Central memory CD8-positive, alpha-beta T cell (primary cell): ENCODE measurements around the gene RBP3.

ENCODE experiments used
- ATAC-seq: fragments of 150-1000 bp; cut with Tn5 transposase; replicated peaks from 2 replicates; pipeline ENCODE4 v1.10.0; 2022; ENCODE audit warnings: mild to moderate bottlenecking, moderate FRiP score, moderate number of reproducible peaks; ENCODE audit not compliant: poor library complexity, severe bottlenecking; ENCODE audit errors: extremely low read depth
- DNase-seq, 2 donors: peaks; one replicate each; pipeline ENCODE4 v3.0.0; 2021; ENCODE audit warnings: low spot score in 2 of 2
- H3K27ac Mint-ChIP-seq: one replicate; pipeline ENCODE4 v1.8.0; 2022; ENCODE audit warnings: low read depth, mild to moderate bottlenecking, moderate library complexity, mixed read lengths
- H3K27me3 Mint-ChIP-seq: one replicate; pipeline ENCODE4 v1.8.0; 2022; ENCODE audit warnings: mixed read lengths
- H3K36me3 Mint-ChIP-seq: one replicate; pipeline ENCODE4 v1.8.0; 2022; ENCODE audit warnings: mild to moderate bottlenecking, moderate library complexity, mixed read lengths; ENCODE audit not compliant: insufficient read depth
- H3K4me1 Mint-ChIP-seq: one replicate; pipeline ENCODE4 v1.8.0; 2022; ENCODE audit warnings: mixed read lengths
- H3K4me3 Mint-ChIP-seq: one replicate; pipeline ENCODE4 v1.8.0; 2022; ENCODE audit warnings: mild to moderate bottlenecking, moderate library complexity, mixed read lengths
- H3K9me3 Mint-ChIP-seq: one replicate; pipeline ENCODE4 v1.8.0; 2022; ENCODE audit warnings: mixed read lengths

Gene RBP3

DNA sequence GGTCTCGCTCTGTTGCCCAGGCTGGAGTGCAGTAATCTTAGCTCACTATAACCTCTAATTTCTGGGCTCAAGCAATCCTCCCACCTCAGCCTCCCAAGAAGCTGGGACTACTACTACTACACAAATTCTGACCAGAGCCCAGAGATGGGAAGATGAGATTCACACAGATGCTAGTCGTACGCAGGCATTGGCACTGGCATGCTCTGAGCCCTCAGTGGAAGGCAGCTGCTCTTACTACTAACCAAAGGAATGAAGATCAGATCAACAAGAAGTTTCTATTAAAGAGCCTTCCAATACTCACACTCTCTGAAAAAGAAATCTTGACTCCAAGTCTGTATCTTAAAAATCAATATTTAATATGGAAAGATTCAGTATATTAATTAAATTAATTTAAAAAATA lies 15.2 kb upstream of the RBP3 start:
- DNase-seq (no peak), ATAC-seq (no peak)
- Mint-ChIP-seq H3K36me3 (no peaks in the 10 kb centered on the region), H3K27ac (no peak overlapping the region), H3K4me1 (no peaks in the 10 kb centered on the region), H3K27me3 (peaks cover 30% of the 10 kb centered on the region), H3K9me3 (no peaks in the 10 kb centered on the region), H3K4me3 (no peak overlapping the region)

DNA sequence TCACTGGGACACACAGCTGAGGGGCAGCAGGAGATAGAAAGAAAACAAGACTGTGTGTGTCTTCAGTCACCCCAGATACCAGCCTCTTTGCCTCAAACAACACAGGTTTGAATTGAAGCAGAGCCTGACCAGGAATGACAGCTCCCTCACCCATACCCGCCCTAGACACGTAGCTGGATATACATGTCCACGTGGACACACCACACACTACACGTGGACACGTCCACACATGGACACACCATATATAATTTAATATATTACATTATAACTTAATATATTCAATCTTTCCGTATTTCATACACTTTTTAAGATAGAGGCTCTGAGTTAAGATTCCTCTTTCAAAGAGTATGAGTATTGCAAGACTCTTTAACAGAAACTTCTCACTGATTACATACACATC lies 14.6 kb upstream of the RBP3 start:
- H3K27ac Mint-ChIP-seq, result no peak overlapping the region
- no peak for ATAC-seq
- no peak for DNase-seq
- H3K27me3 Mint-ChIP-seq, result peaks cover 30% of the 10 kb centered on the region
- H3K4me1 Mint-ChIP-seq, result no peaks in the 10 kb centered on the region
- no peaks in the 10 kb centered on the region for H3K9me3 Mint-ChIP-seq
- H3K36me3 Mint-ChIP-seq, result no peaks in the 10 kb centered on the region
- H3K4me3 Mint-ChIP-seq, result no peak overlapping the region

DNA sequence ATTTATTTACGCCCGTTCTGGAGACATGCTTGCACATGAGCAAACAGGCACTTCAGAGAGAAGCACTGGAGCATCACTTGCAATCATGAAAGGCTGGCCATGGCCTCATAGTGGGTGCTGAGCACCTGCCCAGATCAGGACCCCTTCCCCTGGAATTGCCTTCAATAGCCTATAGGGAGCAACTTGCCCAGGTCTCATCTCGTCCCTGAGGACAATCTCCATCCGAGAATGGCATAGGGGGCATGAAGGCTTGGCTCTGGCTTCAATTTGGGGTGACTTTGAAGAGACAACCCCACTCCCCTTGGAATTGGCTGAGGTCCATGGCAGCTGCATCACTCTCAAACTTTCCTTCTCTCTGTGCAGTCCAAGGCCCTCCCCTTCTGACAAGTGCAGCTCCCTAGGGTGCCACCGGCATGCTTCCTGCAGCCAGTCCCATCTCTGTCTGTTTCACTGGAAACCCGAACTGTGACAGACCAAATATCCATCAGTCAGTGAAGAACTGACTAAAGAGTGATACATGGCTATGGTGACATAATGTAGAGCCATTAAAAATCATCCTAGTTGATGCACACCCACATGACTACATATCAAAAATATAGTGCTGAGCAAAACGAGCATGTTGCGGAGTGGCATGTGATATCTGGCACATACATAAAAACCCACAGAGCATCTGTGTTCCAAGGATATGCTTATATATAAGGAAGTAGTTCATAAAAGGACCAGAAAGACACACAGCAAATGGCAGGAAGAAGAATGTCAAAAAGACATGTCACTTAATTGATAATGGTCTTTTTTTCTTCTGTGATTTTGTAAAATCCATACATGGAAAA lies 13.5 kb upstream of the RBP3 start:
- Mint-ChIP-seq H3K27ac (no peak overlapping the region), H3K9me3 (no peaks in the 10 kb centered on the region), H3K36me3 (no peaks in the 10 kb centered on the region), H3K4me1 (no peaks in the 10 kb centered on the region), H3K4me3 (no peak overlapping the region), H3K27me3 (peaks cover 37% of the 10 kb centered on the region)
- ATAC-seq (no peak), DNase-seq (no peak)

DNA sequence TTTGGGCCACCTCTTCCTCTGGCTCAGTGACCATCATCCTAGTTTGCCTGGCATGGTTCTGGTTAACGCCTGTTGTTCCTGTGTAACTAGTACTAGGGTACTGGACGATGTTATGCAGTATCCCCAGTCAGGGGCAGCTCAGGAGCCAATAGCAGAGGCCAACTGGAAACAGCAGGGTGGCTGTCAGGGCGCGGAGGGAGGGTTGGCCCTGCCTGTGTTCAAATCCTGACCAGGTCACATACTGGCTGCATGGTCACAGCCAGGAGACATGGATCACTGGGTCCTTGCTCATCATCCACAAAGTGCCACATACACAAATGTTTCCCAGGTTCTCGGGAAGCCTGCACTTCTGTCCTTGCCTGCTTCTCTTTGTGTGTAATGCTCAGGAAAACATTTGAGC lies 12.3 kb upstream of the RBP3 start:
- Mint-ChIP-seq H3K27ac (no peak overlapping the region), H3K4me1 (peaks cover 6% of the 10 kb centered on the region), H3K9me3 (no peaks in the 10 kb centered on the region), H3K4me3 (no peak overlapping the region), H3K36me3 (no peaks in the 10 kb centered on the region), H3K27me3 (peaks cover 49% of the 10 kb centered on the region)
- no peak for ATAC-seq
- no peak for DNase-seq

DNA sequence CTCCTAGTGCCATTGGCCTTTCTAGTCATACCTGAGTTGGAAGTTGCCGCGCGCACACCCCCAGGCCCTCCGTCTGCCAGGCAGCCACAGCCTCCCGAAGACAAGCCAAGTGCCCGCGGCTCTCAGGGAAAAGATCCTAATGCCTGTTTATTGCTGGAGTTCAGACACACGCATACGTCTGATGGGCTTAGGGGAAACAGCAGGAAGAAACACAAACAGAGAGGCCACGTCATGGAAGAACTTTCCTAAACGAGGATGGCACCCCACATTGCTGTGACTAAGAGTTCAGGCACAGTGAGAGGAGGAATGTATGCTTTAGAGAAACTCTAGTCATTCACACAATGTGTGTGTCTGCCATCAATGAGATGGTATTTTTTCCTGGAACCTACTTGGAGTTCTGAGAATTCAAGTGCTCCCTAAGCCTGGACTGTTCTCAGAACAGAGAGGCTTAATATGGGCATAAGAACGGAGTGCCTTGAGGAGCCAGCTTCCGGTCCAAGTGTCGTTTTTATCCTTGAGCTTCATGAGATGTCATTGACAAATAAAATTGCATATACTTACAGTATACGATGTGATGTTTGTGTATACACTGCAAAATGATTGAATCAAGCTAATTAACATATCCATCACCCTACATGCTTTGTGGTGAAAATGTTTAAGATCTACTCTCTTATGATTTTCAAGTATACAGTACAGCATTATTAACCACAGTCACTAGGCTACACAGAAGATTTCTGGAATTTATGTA lies 11.6 kb upstream of the RBP3 start:
- H3K9me3 Mint-ChIP-seq, result no peaks in the 10 kb centered on the region
- H3K4me1 Mint-ChIP-seq, result peaks cover 6% of the 10 kb centered on the region
- no peak for DNase-seq
- no peaks in the 10 kb centered on the region for H3K36me3 Mint-ChIP-seq
- H3K4me3 Mint-ChIP-seq, result no peak overlapping the region
- peaks cover 56% of the 10 kb centered on the region for H3K27me3 Mint-ChIP-seq
- H3K27ac Mint-ChIP-seq, result no peak overlapping the region
- ATAC-seq, result no peak

DNA sequence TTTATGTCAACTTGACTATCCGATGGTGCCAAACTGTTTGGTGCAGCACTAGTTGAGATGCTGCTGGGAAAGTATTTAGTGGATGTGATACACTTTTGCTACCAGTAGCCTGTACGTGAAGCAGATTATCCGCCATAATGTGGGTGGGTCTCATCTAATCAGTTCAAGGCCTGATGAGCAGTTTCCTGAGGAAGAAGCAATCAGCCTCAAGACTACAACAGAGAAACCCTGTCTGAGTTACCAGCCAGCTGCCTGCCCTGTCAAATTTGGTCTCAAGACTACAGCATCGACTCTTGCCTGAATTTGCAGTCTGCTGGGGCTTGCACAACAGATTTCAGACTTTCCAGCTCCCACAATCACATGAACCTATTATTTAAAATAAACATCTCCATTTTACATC lies 10.9 kb upstream of the RBP3 start:
- no peak for ATAC-seq
- Mint-ChIP-seq H3K27me3 (peaks cover 59% of the 10 kb centered on the region), H3K4me1 (peaks cover 6% of the 10 kb centered on the region), H3K4me3 (no peak overlapping the region), H3K36me3 (no peaks in the 10 kb centered on the region), H3K27ac (no peak overlapping the region), H3K9me3 (no peaks in the 10 kb centered on the region)
- no peak for DNase-seq

DNA sequence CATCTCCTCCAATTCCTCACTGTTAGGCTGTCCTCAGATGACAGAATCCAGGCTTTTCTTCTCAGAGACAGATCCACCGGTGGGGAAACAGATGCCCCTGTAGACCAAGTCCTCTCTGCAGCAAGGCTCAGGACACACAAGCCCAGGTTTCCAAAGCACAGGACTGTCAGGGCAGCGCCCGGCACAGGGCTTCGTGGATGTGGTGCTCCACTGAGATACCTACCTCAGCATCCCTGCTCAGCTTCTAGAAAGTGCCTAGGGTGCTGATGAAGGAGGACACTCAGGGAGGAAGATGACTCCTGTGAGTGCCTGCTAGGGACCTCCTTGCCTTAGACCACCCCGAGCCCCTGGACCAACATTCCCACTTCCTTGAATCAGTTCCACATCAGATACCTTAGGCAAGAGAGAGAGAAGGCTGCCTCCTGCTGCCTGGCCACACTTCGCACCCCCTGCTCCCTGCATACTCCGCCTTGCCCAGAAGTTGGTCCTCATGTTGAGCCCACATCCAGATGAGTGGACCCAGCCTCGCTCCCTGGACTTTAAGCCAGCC lies 8.9 kb upstream of the RBP3 start:
- Mint-ChIP-seq H3K4me1 (peaks cover 6% of the 10 kb centered on the region), H3K27me3 (peaks cover 47% of the 10 kb centered on the region), H3K36me3 (no peaks in the 10 kb centered on the region), H3K4me3 (no peak overlapping the region), H3K27ac (no peak overlapping the region), H3K9me3 (no peaks in the 10 kb centered on the region)
- no peak for DNase-seq
- ATAC-seq, result no peak

DNA sequence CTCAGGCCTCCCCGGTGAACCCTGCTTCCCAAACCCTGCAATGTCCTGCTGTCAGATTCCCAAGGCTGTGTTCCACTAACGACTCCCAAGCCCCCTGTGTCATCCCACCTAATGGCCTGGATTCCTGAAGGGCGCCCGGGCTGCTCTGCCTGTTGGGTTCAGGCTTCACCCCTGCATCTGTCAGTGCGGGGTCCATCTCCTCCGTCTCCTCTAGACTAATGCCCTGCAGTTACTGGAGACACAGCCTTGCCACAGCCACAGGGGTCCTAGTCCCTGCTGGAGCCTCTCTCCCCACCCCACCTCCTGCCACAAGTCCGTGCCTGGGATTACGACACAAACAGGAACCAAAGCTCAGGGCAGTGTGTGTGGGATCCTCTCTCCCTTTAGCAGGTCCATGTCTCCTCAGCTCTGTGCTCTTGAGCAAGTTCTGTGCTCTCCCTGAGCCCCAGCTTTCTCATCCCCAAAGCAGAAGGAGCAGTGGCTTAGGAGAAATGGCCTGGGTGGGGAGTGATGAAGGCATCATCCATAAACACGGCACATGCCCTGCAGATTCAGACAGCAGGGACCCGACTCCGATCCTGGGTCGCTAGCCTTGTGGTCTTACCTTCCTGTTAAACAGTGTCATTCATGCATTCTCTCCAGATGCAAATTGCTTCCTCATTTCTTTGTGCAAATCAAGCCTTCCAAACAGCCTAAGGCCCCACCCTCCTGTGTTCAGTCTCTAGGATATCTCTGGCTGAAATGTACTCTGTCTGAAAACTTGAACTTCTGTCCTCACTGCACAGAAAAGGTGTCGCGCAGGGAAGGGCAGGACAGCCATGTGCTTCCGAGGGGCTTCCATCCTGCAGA lies 8.2 kb upstream of the RBP3 start:
- no peak for ATAC-seq
- H3K27me3 Mint-ChIP-seq, result peaks cover 40% of the 10 kb centered on the region
- H3K4me3 Mint-ChIP-seq, result no peak overlapping the region
- DNase-seq, result no peak
- no peaks in the 10 kb centered on the region for H3K9me3 Mint-ChIP-seq
- no peak overlapping the region for H3K27ac Mint-ChIP-seq
- peaks cover 6% of the 10 kb centered on the region for H3K4me1 Mint-ChIP-seq
- H3K36me3 Mint-ChIP-seq, result no peaks in the 10 kb centered on the region

DNA sequence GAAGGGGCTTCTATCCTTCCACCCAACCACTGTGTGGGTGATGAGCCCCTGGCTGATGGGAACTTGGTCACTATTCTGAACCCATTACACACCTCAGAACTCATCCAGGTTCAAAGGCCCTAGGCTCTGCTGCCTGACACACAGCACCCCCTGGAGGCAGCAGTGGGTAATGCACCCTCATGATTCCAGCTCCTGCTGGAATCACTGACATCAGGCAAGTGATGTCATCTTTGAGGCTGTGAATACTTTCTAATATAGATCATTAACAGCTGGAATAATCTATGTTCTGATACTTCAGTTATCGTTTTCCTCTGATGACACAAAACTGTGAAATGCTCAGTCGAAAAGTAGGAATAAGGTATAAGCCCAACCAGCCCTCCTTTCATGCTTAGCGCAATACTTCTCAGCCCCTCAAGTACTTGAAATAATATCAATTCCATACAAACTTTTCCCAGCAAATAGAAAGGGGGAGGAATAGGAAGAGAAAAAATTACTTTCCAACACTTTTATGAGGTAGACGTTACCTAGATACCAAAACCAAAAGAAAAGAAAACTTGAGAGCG lies 7.5 kb upstream of the RBP3 start:
- DNase-seq (peak; percentile 38 to 42), ATAC-seq (peak; percentile 32)
- H3K36me3 Mint-ChIP-seq, result no peaks in the 10 kb centered on the region
- peaks cover 35% of the 10 kb centered on the region for H3K27me3 Mint-ChIP-seq
- peaks cover 6% of the 10 kb centered on the region for H3K4me1 Mint-ChIP-seq
- no peak overlapping the region for H3K4me3 Mint-ChIP-seq
- H3K27ac Mint-ChIP-seq, result no peak overlapping the region
- no peaks in the 10 kb centered on the region for H3K9me3 Mint-ChIP-seq

DNA sequence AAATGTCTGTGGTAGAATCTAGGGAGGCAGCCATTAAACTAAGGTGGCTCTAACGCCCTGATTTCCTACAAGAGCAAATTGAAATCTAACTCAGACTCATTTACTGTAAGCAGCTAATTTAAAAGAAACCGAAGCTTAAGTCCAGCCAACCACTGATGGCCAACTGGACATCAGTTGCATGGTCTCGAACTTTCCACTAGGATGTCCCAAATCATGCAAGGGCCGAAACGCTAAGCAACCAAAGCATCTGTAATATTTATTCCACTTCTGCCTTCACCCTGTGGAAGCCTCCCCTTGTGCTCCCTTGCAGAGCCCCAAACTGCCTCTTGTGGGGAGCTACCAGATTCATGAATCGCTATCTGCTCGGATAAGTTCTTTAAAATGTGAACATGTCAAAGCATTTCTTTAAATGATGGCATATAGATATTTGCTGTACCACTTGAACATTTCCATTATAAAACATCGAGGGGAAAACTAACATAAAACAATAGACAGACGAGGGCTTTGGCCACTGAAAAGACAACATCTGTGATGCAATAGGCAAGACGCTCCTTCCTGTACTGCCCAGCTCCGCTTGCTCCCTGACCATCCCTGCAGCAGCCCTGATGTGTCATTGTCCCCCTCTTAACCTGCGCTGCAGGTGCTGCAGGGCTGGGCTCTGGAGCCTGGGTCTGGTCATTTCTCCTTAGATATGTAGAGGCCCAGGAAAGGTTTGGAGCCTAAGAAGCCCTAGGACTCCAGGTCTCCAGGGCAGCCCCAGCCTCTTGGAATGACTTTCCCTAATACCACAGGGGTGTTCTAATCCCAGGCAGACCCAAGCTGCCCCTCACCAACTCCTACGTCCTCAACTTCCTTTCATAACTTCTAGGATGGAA lies 2.9 kb upstream of the RBP3 start:
- H3K27ac Mint-ChIP-seq, result no peak overlapping the region
- peaks cover 5% of the 10 kb centered on the region for H3K4me1 Mint-ChIP-seq
- ATAC-seq, result no peak
- DNase-seq, result no peak
- no peaks in the 10 kb centered on the region for H3K9me3 Mint-ChIP-seq
- H3K27me3 Mint-ChIP-seq, result peaks cover 22% of the 10 kb centered on the region
- no peaks in the 10 kb centered on the region for H3K36me3 Mint-ChIP-seq
- no peak overlapping the region for H3K4me3 Mint-ChIP-seq

DNA sequence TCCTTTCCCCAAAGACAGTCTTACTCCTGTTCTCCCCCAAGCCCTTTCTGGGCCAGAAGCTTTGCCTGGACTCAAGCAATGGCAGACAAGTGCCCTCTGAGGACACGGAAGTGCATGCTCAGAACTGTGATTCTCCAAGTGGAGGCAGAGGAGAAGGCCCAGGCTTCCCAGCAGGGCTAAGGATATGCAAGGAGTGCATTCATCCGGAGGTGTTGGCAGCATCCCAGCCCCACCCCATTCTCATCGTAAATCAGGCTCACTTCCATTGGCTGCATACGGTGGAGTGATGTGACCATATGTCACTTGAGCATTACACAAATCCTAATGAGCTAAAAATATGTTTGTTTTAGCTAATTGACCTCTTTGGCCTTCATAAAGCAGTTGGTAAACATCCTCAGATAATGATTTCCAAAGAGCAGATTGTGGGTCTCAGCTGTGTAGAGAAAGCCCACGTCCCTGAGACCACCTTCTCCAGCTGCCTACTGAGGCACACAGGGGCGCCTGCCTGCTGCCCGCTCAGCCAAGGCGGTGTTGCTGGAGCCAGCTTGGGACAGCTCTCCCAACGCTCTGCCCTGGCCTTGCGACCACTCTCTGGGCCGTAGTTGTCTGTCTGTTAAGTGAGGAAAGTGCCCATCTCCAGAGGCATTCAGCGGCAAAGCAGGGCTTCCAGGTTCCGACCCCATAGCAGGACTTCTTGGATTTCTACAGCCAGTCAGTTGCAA lies 1.4 kb upstream of the RBP3 start:
- ATAC-seq (no peak), DNase-seq (no peak)
- Mint-ChIP-seq H3K4me3 (no peak overlapping the region), H3K36me3 (no peaks in the 10 kb centered on the region), H3K27me3 (peaks cover 7% of the 10 kb centered on the region), H3K4me1 (no peaks in the 10 kb centered on the region), H3K27ac (no peak overlapping the region), H3K9me3 (no peaks in the 10 kb centered on the region)
